HG03025 (cell line): ENCODE data around the gene KLHL1.
A peak's percentile ranks its signal among the peaks of the same experiment; 100 is the strongest.
"Not testable (repeated sequence)": the region's sequence is repeated elsewhere in the genome, so short reads cannot be mapped to it uniquely, and the experiment has no call there.

Experiments
- ATAC-seq: cut with Tn5 transposase; IDR thresholded peaks from one replicate; pipeline ENCODE4 v1.9.1; 2021; ENCODE audit warnings: mild to moderate bottlenecking, moderate library complexity; ENCODE audit not compliant: unreplicated experiment, low FRiP score

The KLHL1 gene

GRCh38 chr13:70108356-70109105, at the start of gene KLHL1:
Gene KLHL1, minus strand, starts transcription at chr13:70108452. Its CDS starts 753 bp downstream, at chr13:70107699.
- no peak for ATAC-seq

GRCh38 chr13:70142658-70143057, 34.4 kb upstream of the KLHL1 start:
- not testable (repeated sequence) for ATAC-seq

- ATAC-seq = no peak
These were observed 19.8 kb upstream of the KLHL1 start for GRCh38 chr13:70128098-70128497.

GRCh38 chr13:70125693-70126092, 17.4 kb upstream of the KLHL1 start:
- no peak for ATAC-seq

GRCh38 chr13:70117338-70117905, 9.2 kb upstream of the KLHL1 start:
- no peak for ATAC-seq

GRCh38 chr13:70107498-70108281, 562 bp downstream of the KLHL1 start, which contains the start of gene ATXN8OS:
Gene ATXN8OS, plus strand, starts transcription at chr13:70107826.
- ATAC-seq = no peak

GRCh38 chr13:70107125-70107497, 1.1 kb downstream of the KLHL1 start:
- ATAC-seq = no peak

GRCh38 chr13:70104481-70104880, 3.8 kb downstream of the KLHL1 start:
- no peak for ATAC-seq

- no peak for ATAC-seq
These were observed 9.6 kb downstream of the KLHL1 start for GRCh38 chr13:70098669-70099068.

- no peak for ATAC-seq
These were observed 18.1 kb downstream of the KLHL1 start for GRCh38 chr13:70090036-70090723.

GRCh38 chr13:70088926-70089325, 19.3 kb downstream of the KLHL1 start:
- ATAC-seq = no peak

GRCh38 chr13:70087247-70087646, 21.0 kb downstream of the KLHL1 start:
- ATAC-seq = no peak

- no peak for ATAC-seq
These were observed 28.2 kb downstream of the KLHL1 start for GRCh38 chr13:70080012-70080411.

- ATAC-seq = no peak
These were observed 53.7 kb downstream of the KLHL1 start for GRCh38 chr13:70054572-70054971.

- no peak for ATAC-seq
These were observed 56.7 kb downstream of the KLHL1 start for GRCh38 chr13:70051531-70051930.

GRCh38 chr13:70043685-70044084, 64.6 kb downstream of the KLHL1 start:
- ATAC-seq = peak; percentile 89

GRCh38 chr13:70042193-70042592, 66.1 kb downstream of the KLHL1 start:
- ATAC-seq = peak; percentile 40

GRCh38 chr13:70034286-70034685, 74.0 kb downstream of the KLHL1 start:
- ATAC-seq = no peak

- ATAC-seq = no peak
These were observed 80.7 kb downstream of the KLHL1 start for GRCh38 chr13:70027551-70027950.

GRCh38 chr13:70023516-70023915, 84.7 kb downstream of the KLHL1 start:
- ATAC-seq = no peak

GRCh38 chr13:70022646-70023045, 85.6 kb downstream of the KLHL1 start:
- no peak for ATAC-seq
